ENCODE results near the gene CMTM1. TPM values are rescaled to one million over a fixed set of nuclear protein-coding genes. Genes with fewer than 3 reads are reported as not detected.
A peak's percentile ranks its signal among the peaks of the same experiment; 100 is the strongest.

CMTM1 gene
- total RNA-seq, 1 donor from 2014 or later = 6.3 TPM

DNA sequence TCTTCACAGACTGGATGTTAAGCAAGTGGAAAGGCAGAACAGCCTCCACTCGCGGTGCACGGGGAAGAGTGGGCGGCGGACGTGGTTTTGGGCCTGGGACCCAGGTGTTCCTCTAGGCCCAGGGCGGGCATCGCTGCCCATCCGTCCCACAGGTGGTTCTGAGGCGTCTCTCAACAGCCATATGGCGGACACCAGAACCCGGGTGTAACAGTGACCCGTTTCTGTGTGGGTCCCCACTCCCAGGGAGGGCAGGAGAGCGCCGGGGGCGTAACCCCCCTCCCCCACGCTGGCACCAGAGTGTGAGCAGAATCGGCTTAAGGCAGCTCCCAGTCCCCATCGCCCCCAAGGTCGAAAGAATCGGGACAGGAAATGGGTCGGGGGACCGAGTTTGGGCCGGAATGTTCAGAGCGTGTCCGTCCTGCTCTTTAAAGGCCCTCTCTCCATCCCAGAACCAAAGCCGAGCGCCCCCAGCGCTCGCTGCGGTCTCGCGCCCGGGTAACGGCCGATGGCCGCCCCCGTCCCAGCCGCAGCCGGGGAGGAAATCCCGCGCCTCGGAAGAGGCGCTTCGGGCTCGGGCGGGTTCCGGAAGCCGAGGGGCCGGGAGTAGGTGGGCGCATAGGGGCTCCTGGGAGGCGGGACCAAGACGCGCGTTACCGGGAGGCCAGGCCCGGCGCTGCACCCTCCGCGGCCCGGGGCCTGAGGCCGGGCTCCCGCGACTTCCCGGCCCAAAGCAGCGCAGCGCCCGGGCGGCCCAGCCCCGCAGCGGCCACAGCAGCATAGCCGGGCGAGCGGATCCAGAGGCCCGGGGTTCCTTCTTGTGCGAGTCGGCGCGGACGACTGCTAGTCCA, 16.7 kb upstream of the CMTM1 start, which contains the start of gene TK2:
TK2 (minus strand) TSS at position 839 of the 848 bp plus-strand sequence; CDS start at position 778, 61 bp downstream.
- no peak for DNase-seq (ENCODE audit: low spot score)
- H3K36me3 Mint-ChIP-seq (ENCODE audit: low read depth) = peaks cover 5% of the 10 kb centered on the region
- peak; percentile 67 for TF ChIP-seq CTCF (IDR thresholded peaks at IDR 0.05)
- H3K27ac Mint-ChIP-seq (ENCODE audit: unreplicated experiment) = peak within 1 kb of the TSS; percentile 91
- H3K4me1 Mint-ChIP-seq (ENCODE audit: low read depth) = peaks cover 60% of the 10 kb centered on the region
- no peaks in the 10 kb centered on the region for H3K9me3 Mint-ChIP-seq (ENCODE audit: low read depth)
- H3K4me3 Mint-ChIP-seq (ENCODE audit: unreplicated experiment) = peak within 1 kb of the TSS; percentile 81
- H3K27me3 Mint-ChIP-seq (ENCODE audit: low read depth) = no peaks in the 10 kb centered on the region

- Mint-ChIP-seq H3K9me3 (ENCODE audit: low read depth) (no peaks in the 10 kb centered on the region), H3K36me3 (ENCODE audit: low read depth) (peaks cover 5% of the 10 kb centered on the region), H3K4me3 (ENCODE audit: unreplicated experiment) (peak overlapping the region; percentile 92), H3K27me3 (ENCODE audit: low read depth) (no peaks in the 10 kb centered on the region), H3K4me1 (ENCODE audit: low read depth) (peaks cover 72% of the 10 kb centered on the region), H3K27ac (ENCODE audit: unreplicated experiment) (peak overlapping the region; percentile 82)
- no peak for DNase-seq (ENCODE audit: low spot score)
- TF ChIP-seq CTCF (IDR thresholded peaks at IDR 0.05) = peak; percentile 40
These were observed 14.9 kb upstream of the CMTM1 start for GRCh38 chr16:66551348-66551759.

DNA sequence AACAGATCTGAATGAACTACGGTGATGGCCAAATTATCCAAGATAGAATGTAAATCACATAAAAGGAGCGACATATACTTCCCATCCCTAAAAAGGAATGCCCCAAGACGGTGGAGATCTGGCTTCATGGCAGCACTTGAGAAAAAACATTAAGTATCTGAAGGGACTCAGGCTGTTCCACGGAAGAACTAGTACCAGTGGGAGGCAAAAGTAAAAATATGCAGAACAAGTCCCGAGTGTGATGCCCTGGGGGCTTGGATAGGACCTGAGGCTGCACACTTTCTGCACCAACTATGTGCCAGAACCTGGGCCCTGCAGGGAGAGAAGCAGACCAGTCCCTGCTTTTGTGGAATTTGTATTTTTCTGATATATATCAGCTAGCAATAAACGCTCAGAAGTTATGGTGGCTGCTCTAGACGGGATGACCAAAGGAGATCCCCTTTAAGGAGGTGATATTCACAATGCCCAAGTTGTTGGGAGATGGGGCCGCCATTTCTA, 14.4 kb upstream of the CMTM1 start:
- H3K4me1 Mint-ChIP-seq (ENCODE audit: low read depth) = peaks cover 72% of the 10 kb centered on the region
- no peak for DNase-seq (ENCODE audit: low spot score)
- peak overlapping the region; percentile 82 for H3K27ac Mint-ChIP-seq (ENCODE audit: unreplicated experiment)
- H3K36me3 Mint-ChIP-seq (ENCODE audit: low read depth) = peaks cover 5% of the 10 kb centered on the region
- H3K9me3 Mint-ChIP-seq (ENCODE audit: low read depth) = no peaks in the 10 kb centered on the region
- no peak for TF ChIP-seq CTCF (IDR thresholded peaks at IDR 0.05)
- H3K4me3 Mint-ChIP-seq (ENCODE audit: unreplicated experiment) = peak overlapping the region; percentile 92
- H3K27me3 Mint-ChIP-seq (ENCODE audit: low read depth) = no peaks in the 10 kb centered on the region

GRCh38 chr16:66552286-66553177, 13.7 kb upstream of the CMTM1 start, which contains the start of gene CKLF:
Gene CKLF (plus strand): TSS chr16:66552576. CDS start chr16:66552716, 140 bp downstream.
- no peak for TF ChIP-seq CTCF (IDR thresholded peaks at IDR 0.05)
- Mint-ChIP-seq H3K4me1 (ENCODE audit: low read depth) (peaks cover 69% of the 10 kb centered on the region), H3K27me3 (ENCODE audit: low read depth) (no peaks in the 10 kb centered on the region), H3K4me3 (ENCODE audit: unreplicated experiment) (peak within 1 kb of the TSS; percentile 92), H3K36me3 (ENCODE audit: low read depth) (peaks cover 5% of the 10 kb centered on the region), H3K9me3 (ENCODE audit: low read depth) (no peaks in the 10 kb centered on the region), H3K27ac (ENCODE audit: unreplicated experiment) (peak within 1 kb of the TSS; percentile 82)
- no peak for DNase-seq (ENCODE audit: low spot score)

DNA sequence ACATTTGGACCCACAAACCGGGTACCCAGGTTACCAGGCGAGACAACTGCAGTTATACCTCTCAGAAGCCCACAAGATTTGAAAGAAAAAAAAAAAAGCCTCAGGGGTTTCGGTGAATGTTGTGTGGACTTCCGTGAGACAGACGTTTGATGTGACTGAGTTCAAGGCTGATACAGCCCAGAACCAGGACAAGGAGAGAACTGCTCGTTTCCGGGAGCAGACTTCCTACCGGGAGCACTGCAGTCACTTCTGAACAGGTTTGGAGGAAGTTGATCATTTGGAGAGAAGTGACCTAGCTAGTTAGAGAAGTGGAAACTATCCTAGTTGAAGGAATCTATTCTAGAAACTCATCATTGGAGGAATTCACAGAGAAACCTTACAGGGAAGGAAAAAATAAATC, 13.0 kb upstream of the CMTM1 start:
- H3K4me3 Mint-ChIP-seq (ENCODE audit: unreplicated experiment) = peak overlapping the region; percentile 92
- H3K27ac Mint-ChIP-seq (ENCODE audit: unreplicated experiment) = peak overlapping the region; percentile 63
- H3K9me3 Mint-ChIP-seq (ENCODE audit: low read depth) = no peaks in the 10 kb centered on the region
- H3K27me3 Mint-ChIP-seq (ENCODE audit: low read depth) = no peaks in the 10 kb centered on the region
- peaks cover 5% of the 10 kb centered on the region for H3K36me3 Mint-ChIP-seq (ENCODE audit: low read depth)
- DNase-seq (ENCODE audit: low spot score) = no peak
- peaks cover 65% of the 10 kb centered on the region for H3K4me1 Mint-ChIP-seq (ENCODE audit: low read depth)
- no peak for TF ChIP-seq CTCF (IDR thresholded peaks at IDR 0.05)
